Muscle layer of duodenum (tissue), 2 donors: ENCODE data around the gene DPPA2.

Experiments
- H3K27ac ChIP-seq: one replicate; pipeline ENCODE4 v1.7.0; 2013; ENCODE audit warnings: mild to moderate bottlenecking, low read length
- H3K27me3 ChIP-seq: one replicate; pipeline ENCODE4 v1.7.0; 2013; ENCODE audit warnings: low read depth, mild to moderate bottlenecking, control low read depth, low read length
- H3K36me3 ChIP-seq, 2 donors: one replicate each; pipeline ENCODE4 v1.7.0; 2013; ENCODE audit warnings: low read length in 2 of 2, control low read depth in 1 of 2, mild to moderate bottlenecking in 1 of 2; ENCODE audit not compliant: insufficient read depth in 2 of 2, control insufficient read depth in 1 of 2
- H3K4me1 ChIP-seq, 2 donors: one replicate each; pipeline ENCODE4 v1.7.0; 2013; ENCODE audit warnings: low read length in 2 of 2, mild to moderate bottlenecking in 2 of 2, control low read depth in 1 of 2, moderate library complexity in 1 of 2; ENCODE audit not compliant: insufficient read depth in 2 of 2, control insufficient read depth in 1 of 2
- H3K4me3 ChIP-seq, 2 donors: one replicate each; pipeline ENCODE4 v1.7.0; 2013; ENCODE audit warnings: low read length in 2 of 2, low read depth in 1 of 2, mild to moderate bottlenecking in 1 of 2
- H3K9me3 ChIP-seq, 2 donors: one replicate each; pipeline ENCODE4 v1.7.0; 2013; ENCODE audit warnings: low read length in 2 of 2, control low read depth in 1 of 2, mild to moderate bottlenecking in 1 of 2; ENCODE audit not compliant: control insufficient read depth in 1 of 2
- donor health status: healthy.

Gene DPPA2

GRCh38 chr3:109313061-109313460 lies 3.3 kb downstream of the DPPA2 start:
- Histone ChIP-seq H3K9me3 (no peaks in the 10 kb centered on the region), H3K36me3 (no peaks in the 10 kb centered on the region), H3K27me3 (no peaks in the 10 kb centered on the region)

GRCh38 chr3:109297496-109297895 lies 18.8 kb downstream of the DPPA2 start:
- Histone ChIP-seq H3K4me1 (no peaks in the 10 kb centered on the region), H3K27ac (no peak overlapping the region), H3K4me3 (no peak overlapping the region), H3K9me3 (no peaks in the 10 kb centered on the region), H3K27me3 (no peaks in the 10 kb centered on the region), H3K36me3 (no peaks in the 10 kb centered on the region)

More at GRCh38 chr3:109313061-109313460, 3.3 kb downstream of the DPPA2 start:
- no peaks in the 10 kb centered on the region for H3K4me1 ChIP-seq
- no peak overlapping the region for H3K4me3 ChIP-seq
- no peak overlapping the region for H3K27ac ChIP-seq

GRCh38 chr3:109284071-109284470 lies 32.2 kb downstream of the DPPA2 start:
- H3K27ac ChIP-seq, result no peak overlapping the region
- H3K9me3 ChIP-seq, result no peaks in the 10 kb centered on the region
- H3K36me3 ChIP-seq, result no peaks in the 10 kb centered on the region
- no peak overlapping the region for H3K4me3 ChIP-seq
- H3K4me1 ChIP-seq, result no peaks in the 10 kb centered on the region
- no peaks in the 10 kb centered on the region for H3K27me3 ChIP-seq

GRCh38 chr3:109278546-109278945 lies 37.8 kb downstream of the DPPA2 start:
- H3K9me3 ChIP-seq, result no peaks in the 10 kb centered on the region
- H3K4me1 ChIP-seq, result no peaks in the 10 kb centered on the region
- H3K36me3 ChIP-seq, result no peaks in the 10 kb centered on the region
- no peaks in the 10 kb centered on the region for H3K27me3 ChIP-seq
- no peak overlapping the region for H3K4me3 ChIP-seq
- no peak overlapping the region for H3K27ac ChIP-seq

GRCh38 chr3:109278141-109278540 lies 38.2 kb downstream of the DPPA2 start:
- H3K36me3 ChIP-seq, result no peaks in the 10 kb centered on the region
- H3K27me3 ChIP-seq, result no peaks in the 10 kb centered on the region
- H3K9me3 ChIP-seq, result no peaks in the 10 kb centered on the region
- H3K27ac ChIP-seq, result no peak overlapping the region
- no peak overlapping the region for H3K4me3 ChIP-seq
- H3K4me1 ChIP-seq, result no peaks in the 10 kb centered on the region

GRCh38 chr3:109275702-109276293 lies 40.5 kb downstream of the DPPA2 start:
- Histone ChIP-seq H3K4me3 (no peak overlapping the region), H3K27me3 (no peaks in the 10 kb centered on the region), H3K4me1 (no peaks in the 10 kb centered on the region), H3K27ac (no peak overlapping the region), H3K36me3 (no peaks in the 10 kb centered on the region), H3K9me3 (no peaks in the 10 kb centered on the region)

- no peak overlapping the region for H3K4me3 ChIP-seq
- no peaks in the 10 kb centered on the region for H3K36me3 ChIP-seq
- no peak overlapping the region for H3K27ac ChIP-seq
- peaks cover 0 to 3% of the 10 kb centered on the region in 2 donors for H3K9me3 ChIP-seq
- H3K27me3 ChIP-seq, result no peaks in the 10 kb centered on the region
- H3K4me1 ChIP-seq, result no peaks in the 10 kb centered on the region
Observed at GRCh38 chr3:109270779-109271178, 45.5 kb downstream of the DPPA2 start.

- no peaks in the 10 kb centered on the region for H3K36me3 ChIP-seq
- H3K4me1 ChIP-seq, result no peaks in the 10 kb centered on the region
- H3K4me3 ChIP-seq, result no peak overlapping the region
- H3K9me3 ChIP-seq, result peaks cover 0 to 3% of the 10 kb centered on the region in 2 donors
- H3K27me3 ChIP-seq, result no peaks in the 10 kb centered on the region
- H3K27ac ChIP-seq, result no peak overlapping the region
Observed at GRCh38 chr3:109269577-109270275, 46.6 kb downstream of the DPPA2 start.

- Histone ChIP-seq H3K36me3 (no peaks in the 10 kb centered on the region), H3K4me1 (no peaks in the 10 kb centered on the region), H3K4me3 (no peak overlapping the region), H3K9me3 (peaks cover 0 to 3% of the 10 kb centered on the region in 2 donors), H3K27ac (no peak overlapping the region), H3K27me3 (no peaks in the 10 kb centered on the region)
Observed at GRCh38 chr3:109268181-109268580, 48.1 kb downstream of the DPPA2 start.

GRCh38 chr3:109265295-109265694 lies 51.0 kb downstream of the DPPA2 start:
- Histone ChIP-seq H3K4me1 (no peaks in the 10 kb centered on the region), H3K27me3 (no peaks in the 10 kb centered on the region), H3K4me3 (no peak overlapping the region), H3K27ac (no peak overlapping the region), H3K9me3 (peaks cover 0 to 3% of the 10 kb centered on the region in 2 donors), H3K36me3 (no peaks in the 10 kb centered on the region)

GRCh38 chr3:109257269-109257668 lies 59.0 kb downstream of the DPPA2 start:
- no peak overlapping the region for H3K4me3 ChIP-seq
- no peaks in the 10 kb centered on the region for H3K36me3 ChIP-seq
- H3K27ac ChIP-seq, result no peak overlapping the region
- no peaks in the 10 kb centered on the region for H3K27me3 ChIP-seq
- no peaks in the 10 kb centered on the region for H3K9me3 ChIP-seq
- no peaks in the 10 kb centered on the region for H3K4me1 ChIP-seq

- H3K36me3 ChIP-seq, result no peaks in the 10 kb centered on the region
- no peaks in the 10 kb centered on the region for H3K27me3 ChIP-seq
- no peaks in the 10 kb centered on the region for H3K9me3 ChIP-seq
- H3K4me1 ChIP-seq, result no peaks in the 10 kb centered on the region
- no peak overlapping the region for H3K27ac ChIP-seq
- no peak overlapping the region for H3K4me3 ChIP-seq
Observed at GRCh38 chr3:109254770-109255169, 61.5 kb downstream of the DPPA2 start.
